Endothelial cell of umbilical vein (primary cell): ENCODE results near the gene CCL27.

Experiments
- CTCF ChIP-seq, 2 donors: IDR thresholded peaks; 1 replicate in 1 of 2; 2 replicates in 1 of 2; pipeline ENCODE4 v1.5.1; 2011; ENCODE audit warnings: low read length in 2 of 2, mild to moderate bottlenecking in 2 of 2, moderate library complexity in 2 of 2, control low read depth in 1 of 2, inconsistent platforms in 1 of 2, low read depth in 1 of 2; ENCODE audit not compliant: insufficient read depth in 1 of 2; ENCODE audit errors: extremely low read depth in 1 of 2
- JUN ChIP-seq: IDR thresholded peaks from 2 replicates; pipeline ENCODE4 v1.6.1; 2011; ENCODE audit warnings: borderline replicate concordance, low read depth; ENCODE audit not compliant: insufficient read length, insufficient read depth
- MYC ChIP-seq: IDR thresholded peaks from one replicate; pipeline ENCODE4 v1.6.1; 2011; ENCODE audit warnings: mild to moderate bottlenecking, low read depth, low read length
- POLR2A ChIP-seq: IDR thresholded peaks from 2 replicates; pipeline ENCODE4 v1.6.1; 2012; ENCODE audit warnings: low read depth, mild to moderate bottlenecking, control low read depth, low read length
- POLR2AphosphoS5 ChIP-seq: IDR thresholded peaks from 2 replicates; pipeline ENCODE4 v1.6.1; 2012; ENCODE audit warnings: low read depth, mild to moderate bottlenecking, control low read depth, low read length, moderate library complexity; ENCODE audit not compliant: insufficient read depth
- TF ChIP-seq, protein P1 (sequence below): IDR thresholded peaks from 2 replicates; pipeline ENCODE4 v1.6.1; 2011; ENCODE audit not compliant: insufficient read depth, insufficient read length

DNA sequence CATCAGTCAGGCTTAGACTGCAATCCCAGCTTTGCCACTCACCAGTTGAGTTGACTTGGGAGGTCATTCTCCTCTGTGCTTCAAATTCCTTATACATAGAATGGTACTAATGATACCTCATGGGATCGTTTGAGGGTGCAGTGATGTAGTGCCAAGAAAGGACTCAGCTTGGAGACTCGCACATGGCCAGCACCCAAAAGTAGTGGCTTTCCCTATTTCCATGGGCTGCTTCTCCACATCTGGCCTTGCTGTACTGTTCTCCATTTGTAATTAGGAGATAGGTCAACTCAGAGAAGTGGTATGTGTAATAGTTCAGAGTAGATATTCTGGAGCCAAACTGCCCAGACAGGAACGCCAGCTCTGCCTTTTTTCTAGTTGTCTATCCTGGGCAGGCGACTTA is 23.1 kb upstream of the CCL27 start:
- TF ChIP-seq POLR2A, result no peak
- TF ChIP-seq CTCF (IDR thresholded peaks at IDR 0.05; ENCODE audit: extremely low read depth in 1 of 2, insufficient read depth in 1 of 2, low read depth in 1 of 2, low read length in 2 of 2), result no peak
- no peak for TF ChIP-seq MYC
- no peak for TF ChIP-seq POLR2AphosphoS5
- TF ChIP-seq JUN, result no peak
- TF ChIP-seq, protein P1, sequence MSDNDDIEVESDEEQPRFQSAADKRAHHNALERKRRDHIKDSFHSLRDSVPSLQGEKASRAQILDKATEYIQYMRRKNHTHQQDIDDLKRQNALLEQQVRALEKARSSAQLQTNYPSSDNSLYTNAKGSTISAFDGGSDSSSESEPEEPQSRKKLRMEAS, result no peak
